ENCODE results near the gene CD209.
"Not testable (repeated sequence)": the region's sequence is repeated elsewhere in the genome, so short reads cannot be mapped to it uniquely, and the experiment has no call there.

Gene CD209

GRCh38 chr19:7771072-7771471 is 23.7 kb upstream of the CD209 start:
- DNase-seq (ENCODE audit: low read depth in 1 of 2, low spot score in 1 of 2) = no peak

DNA sequence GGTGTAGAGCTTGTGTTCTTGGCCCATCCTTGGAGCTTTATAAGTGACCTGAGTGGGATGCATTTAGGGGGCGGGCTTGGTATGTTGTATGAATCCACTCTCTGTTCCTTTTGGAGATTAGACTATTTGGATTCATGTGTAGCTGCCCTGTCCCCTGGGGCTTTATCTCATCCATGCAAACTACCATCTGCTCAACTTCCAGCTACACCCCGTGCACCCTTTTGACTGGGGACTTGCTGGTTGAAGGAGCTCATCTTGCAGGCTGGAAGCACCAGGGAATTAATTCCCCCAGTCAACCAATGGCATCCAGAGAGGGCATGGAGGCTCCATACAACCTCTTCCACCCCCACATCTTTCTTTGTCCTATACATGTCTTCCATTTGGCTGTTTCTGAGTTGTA is 21.8 kb upstream of the CD209 start:
- no peak for DNase-seq (ENCODE audit: low read depth in 1 of 2, low spot score in 1 of 2)

DNA sequence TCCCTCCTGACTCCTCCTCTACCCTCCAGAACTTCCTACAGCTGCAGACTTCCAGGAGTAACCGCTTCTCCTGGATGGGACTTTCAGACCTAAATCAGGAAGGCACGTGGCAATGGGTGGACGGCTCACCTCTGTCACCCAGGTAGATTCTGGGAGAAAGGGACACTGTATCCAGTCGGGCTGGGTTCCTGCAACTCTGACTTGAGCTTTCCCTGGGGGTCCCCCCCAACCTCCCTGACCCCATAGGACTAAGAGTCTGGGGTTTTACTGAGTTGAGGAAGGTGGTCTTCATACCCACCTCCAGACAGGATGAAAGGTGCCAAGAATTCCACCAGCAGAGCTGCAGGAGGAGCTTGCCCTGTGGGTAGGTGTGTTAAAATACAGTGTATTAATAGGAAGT is 20.2 kb upstream of the CD209 start:
- no peak for DNase-seq (ENCODE audit: low read depth in 1 of 2, low spot score in 1 of 2)

GRCh38 chr19:7766535-7766934 is 19.2 kb upstream of the CD209 start:
- DNase-seq (ENCODE audit: low read depth in 1 of 2, low spot score in 1 of 2) = no peak

GRCh38 chr19:7765043-7765442 is 17.7 kb upstream of the CD209 start:
- not testable (repeated sequence) for DNase-seq (ENCODE audit: low read depth in 1 of 2, low spot score in 1 of 2)

DNA sequence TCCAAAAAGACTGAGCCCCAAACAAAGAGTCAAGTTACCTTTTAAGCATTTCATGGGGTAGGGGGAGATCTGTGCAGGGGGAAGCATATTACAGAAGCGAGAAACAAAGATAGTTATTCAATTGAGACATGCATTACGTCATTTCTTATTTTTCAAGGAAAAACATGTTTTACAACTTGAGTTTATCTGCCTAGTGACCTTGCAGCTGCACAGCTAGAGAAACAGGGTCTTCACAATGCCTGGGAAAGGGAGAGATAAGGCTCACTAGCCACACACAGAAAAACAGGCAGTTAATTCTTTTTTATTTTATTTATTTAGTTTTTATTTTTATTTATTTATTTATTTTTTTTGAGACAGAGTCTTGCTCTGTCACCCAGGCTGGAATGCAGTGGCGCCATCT is 16.8 kb upstream of the CD209 start:
- not testable (repeated sequence) for DNase-seq (ENCODE audit: low read depth in 1 of 2, low spot score in 1 of 2)

GRCh38 chr19:7763696-7764095 is 16.4 kb upstream of the CD209 start:
- DNase-seq (ENCODE audit: low read depth in 1 of 2, low spot score in 1 of 2) = no peak

GRCh38 chr19:7762719-7763293 is 15.5 kb upstream of the CD209 start, which contains the start of gene CLEC4M:
Gene CLEC4M (plus strand): TSS chr19:7763243. CDS start chr19:7763267, 24 bp downstream.
- no peak for DNase-seq (ENCODE audit: low read depth in 1 of 2, low spot score in 1 of 2)

DNA sequence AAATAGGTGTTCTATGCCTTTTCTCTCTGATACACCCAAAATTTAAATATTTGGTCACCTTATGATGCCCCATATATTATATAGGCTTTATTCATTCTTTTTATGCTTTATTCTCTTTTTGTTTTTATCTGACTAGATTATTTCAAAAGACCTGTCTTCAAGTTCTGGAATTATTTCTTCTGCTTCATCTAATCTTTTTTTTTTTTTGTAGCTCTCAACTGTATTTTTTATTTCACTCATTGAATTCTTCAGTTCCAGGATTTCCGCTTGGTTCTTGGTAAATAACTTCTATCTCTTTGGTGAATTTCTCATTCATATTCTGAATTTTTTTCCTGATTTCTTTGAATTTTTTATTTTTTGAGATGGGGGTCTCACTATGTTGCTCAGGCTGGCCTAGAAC is 11.8 kb upstream of the CD209 start:
- DNase-seq (ENCODE audit: low read depth in 1 of 2, low spot score in 1 of 2) = no peak

DNA sequence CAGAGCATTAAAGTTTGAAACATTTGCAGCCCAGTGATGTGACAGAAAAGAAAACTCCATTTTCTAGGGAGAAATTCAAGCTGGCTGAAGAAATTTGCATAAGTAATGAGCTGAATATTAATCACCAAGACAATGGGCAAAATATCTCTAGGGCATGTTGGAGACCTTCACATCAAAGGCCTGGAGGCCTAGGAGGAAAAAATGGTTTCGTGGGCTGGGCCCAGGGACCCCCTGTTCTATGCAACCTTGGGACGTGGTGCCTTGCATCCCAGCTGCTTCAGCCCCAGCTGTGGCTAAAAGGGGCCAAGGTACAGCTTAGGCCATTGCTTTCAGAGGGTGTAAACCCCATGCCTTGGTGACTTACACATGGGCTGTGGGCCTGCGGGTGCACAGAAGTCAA is 10.0 kb upstream of the CD209 start:
- no peak for DNase-seq (ENCODE audit: low read depth in 1 of 2, low spot score in 1 of 2)

DNA sequence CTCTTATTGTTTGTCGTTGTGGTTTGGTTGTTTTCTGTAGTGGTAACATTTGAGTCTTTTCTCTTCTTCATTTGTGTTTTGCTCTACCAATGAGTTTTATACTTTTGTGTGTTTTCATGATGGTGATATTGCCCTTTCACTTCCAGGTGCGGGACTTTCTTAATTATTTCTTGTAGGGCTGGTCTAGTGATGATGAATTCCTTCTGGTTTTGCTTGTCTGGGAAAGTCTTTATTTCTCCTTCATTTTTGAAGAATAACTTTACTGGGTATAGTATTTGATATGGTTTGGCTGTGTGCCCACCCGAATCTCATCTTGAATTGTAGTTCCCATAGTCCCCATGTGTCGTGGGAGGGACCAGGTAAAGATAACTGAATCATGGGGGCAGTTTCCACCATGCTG is 8.9 kb upstream of the CD209 start:
- no peak for DNase-seq (ENCODE audit: low read depth in 1 of 2, low spot score in 1 of 2)

GRCh38 chr19:7751157-7751783 is 3.9 kb upstream of the CD209 start:
- peak in 1 of 2 donors; percentile 20 for DNase-seq (ENCODE audit: low read depth in 1 of 2, low spot score in 1 of 2)

DNA sequence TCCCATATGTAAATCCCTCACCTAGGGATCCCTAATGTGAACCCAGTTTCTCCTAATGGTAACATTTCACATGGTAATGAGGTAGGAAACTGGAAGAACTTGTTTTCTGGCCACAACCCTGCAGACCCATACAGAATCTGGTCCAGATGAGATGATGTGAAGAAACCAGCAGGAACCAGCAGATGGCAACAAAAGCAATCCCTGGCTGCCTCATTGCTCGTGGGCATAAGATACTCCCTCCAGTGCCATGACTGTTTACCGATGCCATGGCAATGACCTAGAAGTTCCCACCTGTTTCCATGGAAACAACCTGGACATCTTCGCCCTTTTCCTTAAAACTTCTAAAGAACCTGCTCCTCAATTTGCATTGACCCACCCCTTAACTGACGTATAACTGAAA is 1.4 kb upstream of the CD209 start:
- no peak for DNase-seq (ENCODE audit: low read depth in 1 of 2, low spot score in 1 of 2)

DNA sequence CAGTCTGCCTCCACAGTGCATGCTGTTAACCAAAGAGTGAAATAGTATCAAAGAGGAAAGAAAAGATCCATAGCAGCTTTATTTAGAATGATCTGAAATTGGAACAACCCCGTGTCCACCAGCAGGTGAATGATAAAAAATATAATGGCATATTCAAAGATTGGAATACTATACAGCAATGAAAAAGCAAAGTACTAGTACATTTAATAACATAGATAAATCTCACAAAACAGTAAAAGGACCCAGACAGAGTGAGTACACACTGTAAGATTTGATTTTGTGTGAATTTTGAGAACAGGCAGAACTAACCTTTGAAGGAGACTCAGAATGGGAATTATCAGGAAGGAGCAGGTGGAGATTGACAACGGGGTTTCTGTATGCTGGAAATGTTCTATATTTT is 837 bp upstream of the CD209 start:
- no peak for DNase-seq (ENCODE audit: low read depth in 1 of 2, low spot score in 1 of 2)

DNA sequence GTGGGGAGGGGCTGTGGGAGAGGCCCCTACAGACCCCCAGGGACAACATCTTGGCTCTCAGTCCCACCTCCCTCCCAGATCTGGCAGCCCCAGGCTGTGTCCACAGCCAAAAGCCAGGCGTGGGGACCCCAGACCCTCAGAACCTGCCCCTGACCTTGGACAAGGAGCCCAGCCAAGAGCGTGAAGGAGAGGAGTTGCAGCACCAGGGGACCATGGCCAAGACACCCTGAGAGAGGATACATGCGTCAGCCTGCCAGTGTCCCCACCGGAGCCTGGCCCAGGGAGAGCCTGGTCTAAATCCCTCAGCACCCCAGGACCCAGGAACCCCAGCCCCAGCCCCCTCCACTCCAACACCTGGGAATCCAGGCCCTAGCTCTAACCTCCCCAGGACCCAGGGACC is 1.0 kb downstream of the CD209 start:
- DNase-seq (ENCODE audit: low read depth in 1 of 2, low spot score in 1 of 2) = not testable (repeated sequence)

GRCh38 chr19:7744871-7745650 is 2.3 kb downstream of the CD209 start:
- DNase-seq (ENCODE audit: low read depth in 1 of 2, low spot score in 1 of 2) = no peak

- DNase-seq (ENCODE audit: low read depth in 1 of 2, low spot score in 1 of 2) = no peak
Observed at GRCh38 chr19:7744199-7744786, 3.0 kb downstream of the CD209 start.

- DNase-seq (ENCODE audit: low read depth in 1 of 2, low spot score in 1 of 2) = no peak
Observed at GRCh38 chr19:7743425-7743841, 3.9 kb downstream of the CD209 start.

GRCh38 chr19:7742991-7743390 is 4.3 kb downstream of the CD209 start:
- no peak for DNase-seq (ENCODE audit: low read depth in 1 of 2, low spot score in 1 of 2)

DNA sequence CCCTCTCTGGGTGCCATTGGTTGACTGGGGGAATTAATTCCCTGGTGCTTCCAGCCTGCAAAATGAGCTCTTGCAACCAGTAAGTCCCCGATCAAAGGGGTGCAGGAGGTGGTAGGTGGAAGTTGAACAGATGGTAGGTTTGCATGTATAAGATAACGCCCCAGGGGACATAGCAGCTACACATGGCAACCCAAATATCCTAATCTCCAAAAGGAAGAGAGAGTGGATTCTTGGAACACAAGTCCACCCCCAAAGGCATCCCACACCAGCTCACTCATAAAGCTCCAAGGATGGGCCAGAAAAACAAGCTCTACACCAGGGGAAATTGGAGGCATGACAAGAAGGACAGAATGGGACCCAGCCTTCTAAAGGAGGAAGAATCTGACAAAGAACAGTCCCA is 4.8 kb downstream of the CD209 start:
- DNase-seq (ENCODE audit: low read depth in 1 of 2, low spot score in 1 of 2) = no peak

DNA sequence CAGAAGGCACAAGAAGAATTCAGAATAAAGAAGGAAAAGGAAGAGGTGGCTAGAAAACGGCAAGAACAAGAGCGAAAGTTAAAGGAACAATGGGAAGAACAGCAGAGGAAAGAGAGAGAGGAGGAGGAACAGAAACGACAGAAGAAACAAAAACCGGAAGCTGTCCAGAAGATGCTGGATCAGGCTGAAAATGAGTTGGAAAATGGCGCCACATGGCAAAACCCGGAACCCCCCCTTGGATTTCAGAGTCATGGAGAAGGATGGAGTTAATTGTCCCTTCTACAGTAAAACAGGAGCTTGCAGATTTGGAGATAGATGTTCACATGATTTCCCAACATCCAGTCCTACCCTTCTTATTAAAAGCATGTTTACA is 6.7 kb downstream of the CD209 start:
- no peak for DNase-seq (ENCODE audit: low read depth in 1 of 2, low spot score in 1 of 2)
